Breast epithelium (tissue), 3 donors: ENCODE results near the gene PNMT.

Experiments used
- POLR2A ChIP-seq: fragments of 450-650 bp; IDR thresholded peaks from one replicate; pipeline ENCODE4 v1.6.1; 2016; ENCODE audit warnings: antibody characterized with exemption, mild to moderate bottlenecking, moderate library complexity
- POLR2AphosphoS5 ChIP-seq, 3 donors: sonication (generic); formaldehyde crosslinking; IDR thresholded peaks; one replicate each; pipeline ENCODE4 v1.6.1; 2017; ENCODE audit warnings: antibody characterized with exemption in 3 of 3
- TF ChIP-seq, protein P1 (sequence below), 3 donors: fragments of 450-650 bp; IDR thresholded peaks; one replicate each; pipeline ENCODE4 v1.5.1; 2016 to 2017; ENCODE audit warnings: antibody characterized with exemption in 3 of 3, mild to moderate bottlenecking in 3 of 3, moderate library complexity in 3 of 3

DNA sequence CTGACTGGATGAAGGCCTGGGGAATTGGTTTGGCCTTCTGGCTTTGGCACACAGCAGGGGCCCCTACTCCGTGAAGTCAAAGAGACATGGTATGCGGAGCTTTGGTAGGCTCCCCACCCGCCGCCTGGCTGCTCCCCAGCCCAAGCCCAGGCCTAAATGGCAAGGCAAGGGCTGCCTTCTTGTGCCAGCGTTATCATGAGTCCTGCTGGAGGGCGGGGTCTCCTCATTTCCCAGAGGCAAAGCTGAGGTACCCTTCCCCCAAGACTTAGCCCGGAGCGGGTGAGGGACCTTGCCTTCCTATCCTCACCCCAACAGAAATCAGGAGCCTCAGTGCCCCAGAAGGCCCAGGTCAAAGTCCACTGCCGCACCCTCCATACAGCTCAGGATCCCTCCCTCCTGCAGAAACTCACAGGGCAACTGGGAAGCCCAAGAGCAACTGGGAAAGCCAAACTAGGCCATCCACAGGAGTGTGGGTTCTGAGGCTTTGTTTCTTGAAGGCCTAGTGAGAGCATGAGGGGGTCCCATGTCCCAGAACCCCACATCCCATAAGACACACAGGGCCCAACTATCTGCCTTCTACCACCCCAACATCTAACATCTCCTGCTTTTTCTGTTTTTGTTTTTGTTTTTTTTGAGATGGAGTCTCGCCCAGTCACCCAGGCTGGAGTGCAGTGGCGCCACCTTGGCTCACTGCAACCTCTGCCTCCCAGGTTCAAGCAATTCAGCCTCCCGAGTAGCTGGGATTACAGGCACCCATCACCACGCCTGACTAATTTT, 10.3 kb downstream of the PNMT start:
- TF ChIP-seq POLR2A = no peak
- TF ChIP-seq, protein P1, sequence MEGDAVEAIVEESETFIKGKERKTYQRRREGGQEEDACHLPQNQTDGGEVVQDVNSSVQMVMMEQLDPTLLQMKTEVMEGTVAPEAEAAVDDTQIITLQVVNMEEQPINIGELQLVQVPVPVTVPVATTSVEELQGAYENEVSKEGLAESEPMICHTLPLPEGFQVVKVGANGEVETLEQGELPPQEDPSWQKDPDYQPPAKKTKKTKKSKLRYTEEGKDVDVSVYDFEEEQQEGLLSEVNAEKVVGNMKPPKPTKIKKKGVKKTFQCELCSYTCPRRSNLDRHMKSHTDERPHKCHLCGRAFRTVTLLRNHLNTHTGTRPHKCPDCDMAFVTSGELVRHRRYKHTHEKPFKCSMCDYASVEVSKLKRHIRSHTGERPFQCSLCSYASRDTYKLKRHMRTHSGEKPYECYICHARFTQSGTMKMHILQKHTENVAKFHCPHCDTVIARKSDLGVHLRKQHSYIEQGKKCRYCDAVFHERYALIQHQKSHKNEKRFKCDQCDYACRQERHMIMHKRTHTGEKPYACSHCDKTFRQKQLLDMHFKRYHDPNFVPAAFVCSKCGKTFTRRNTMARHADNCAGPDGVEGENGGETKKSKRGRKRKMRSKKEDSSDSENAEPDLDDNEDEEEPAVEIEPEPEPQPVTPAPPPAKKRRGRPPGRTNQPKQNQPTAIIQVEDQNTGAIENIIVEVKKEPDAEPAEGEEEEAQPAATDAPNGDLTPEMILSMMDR (IDR thresholded peaks at IDR 0.05) = no peak
- TF ChIP-seq POLR2AphosphoS5 (IDR thresholded peaks at IDR 0.05) = no peak
